Measurements from ENCODE around the gene EIPR1. TPM values are rescaled to one million over a fixed set of nuclear protein-coding genes. Genes with fewer than 3 reads are reported as not detected.

EIPR1 gene
- total and polyA plus RNA-seq, 2 of the 4 experiments (the other 2 are of a cell fraction): 46.5 to 67.4 TPM

GRCh38 chr2:3141696-3142095 lies 235.9 kb downstream of the EIPR1 start:
- ATAC-seq (ENCODE audit: low read depth): no peak

More at GRCh38 chr2:3141696-3142095, 235.9 kb downstream of the EIPR1 start:
- no peak overlapping the region for H2AK9ac ChIP-seq (replicated peaks; ENCODE audit: low read depth, low read length, poor library complexity)
- no peak overlapping the region for H3K4ac ChIP-seq (ENCODE audit: low read depth, low read length)
- TF ChIP-seq POLR2A (IDR thresholded peaks at IDR 0.05; ENCODE audit: low read depth, low read length): no peak
- no peak for TF ChIP-seq SMC3 (IDR thresholded peaks at IDR 0.05; ENCODE audit: low read depth, low read length)
- TF ChIP-seq MAZ (IDR thresholded peaks at IDR 0.05; ENCODE audit: borderline replicate concordance, low read depth, low read length): no peak
- TF ChIP-seq CTCF (conservative IDR thresholded peaks at IDR 0.05; ENCODE audit: low read depth, low read length): no peak
- no peak for TF ChIP-seq CHD1 (IDR thresholded peaks at IDR 0.05; ENCODE audit: low read depth, low read length)
- no peak for TF ChIP-seq ELK1 (IDR thresholded peaks at IDR 0.05; ENCODE audit: borderline replicate concordance, low read depth, low read length)
- no peak for TF ChIP-seq USF2 (IDR thresholded peaks at IDR 0.05; ENCODE audit: low read depth, low read length)
- TF ChIP-seq MAFK (IDR thresholded peaks at IDR 0.05; ENCODE audit: low read depth, low read length): no peak
- TF ChIP-seq RCOR1 (IDR thresholded peaks at IDR 0.05; ENCODE audit: insufficient replicate concordance, low read length): no peak
- TF ChIP-seq RAD21 (IDR thresholded peaks at IDR 0.05; ENCODE audit: low read length): no peak
- TF ChIP-seq FOS (IDR thresholded peaks at IDR 0.05; ENCODE audit: low read depth, low read length): no peak
- intact Hi-C loops (cut with micrococcal nuclease) (no loop called here), dilution Hi-C loops (cut with HindIII; ENCODE audit: low sequenced_read_pairs, unreplicated experiment) (no loop called here), in situ Hi-C loops (cut with MboI; ENCODE audit: low sequenced_read_pairs) (no loop called here)
- 50% methylated on average over 1 of the region's 6 CpGs; no CpG with 5 or more reads in 1 of the 2 experiments for WGBS, 2 experiments (ENCODE audit: extremely low coverage in 2 of 2, insufficient read length in 1 of 2)
- H3K9me3 ChIP-seq (ENCODE audit: control insufficient read depth, insufficient read depth, low read length): no peaks in the 10 kb centered on the region; the same call in 1 of the 2 replicates
- H2BK120ac ChIP-seq (ENCODE audit: low read depth, low read length): no peak overlapping the region
- no peak overlapping the region for H3K18ac ChIP-seq (ENCODE audit: low read depth, low read length)
- H4K8ac ChIP-seq (ENCODE audit: low read depth in 2 of 2, low read length in 2 of 2): no peak overlapping the region
- no peak overlapping the region for H2BK5ac ChIP-seq (ENCODE audit: low read depth, low read length, poor library complexity, severe bottlenecking)
- H2AFZ ChIP-seq (replicated peaks; ENCODE audit: low read length, poor library complexity): no peak overlapping the region
- H4K5ac ChIP-seq (ENCODE audit: low read depth, low read length): no peak overlapping the region
- no peak overlapping the region for H3K56ac ChIP-seq (ENCODE audit: extremely low read depth, insufficient read depth, low read length)
- H3K27ac ChIP-seq (ENCODE audit: insufficient read depth, low read length): no peak overlapping the region
- no peak overlapping the region for H2AK5ac ChIP-seq (ENCODE audit: low read depth, low read length)
- H3K9ac ChIP-seq (ENCODE audit: low read depth, low read length): no peak overlapping the region
- H3K9me1 ChIP-seq (ENCODE audit: insufficient read depth, low read length): no peaks in the 10 kb centered on the region
- no peak overlapping the region for H3K23ac ChIP-seq (ENCODE audit: low read depth, low read length)
- CTCF ChIA-PET: no interaction called here
- H3K4me1 ChIP-seq (ENCODE audit: control insufficient read depth, insufficient read depth, low read length): no peaks in the 10 kb centered on the region
- H3K4me3 ChIP-seq (ENCODE audit: insufficient read depth, low read depth, low read length): no peak overlapping the region
- H3K79me1 ChIP-seq (ENCODE audit: low read depth in 1 of 2, low read length in 2 of 2): no peaks in the 10 kb centered on the region
- H3K4me2 ChIP-seq (ENCODE audit: low read depth, low read length): no peak overlapping the region
- no peak overlapping the region for H3K14ac ChIP-seq (replicated peaks; ENCODE audit: low read depth, low read length)
- DNase-seq: no peak
- H2BK15ac ChIP-seq (ENCODE audit: low read depth, low read length): no peak overlapping the region
- no peaks in the 10 kb centered on the region for H4K20me1 ChIP-seq (ENCODE audit: insufficient read depth, low read length)
- no TSS peak for BruUV-seq (replicated peaks)
- H3K27me3 ChIP-seq (ENCODE audit: control insufficient read depth, insufficient read depth, low read length): no peaks in the 10 kb centered on the region
- H3K36me3 ChIP-seq (ENCODE audit: control insufficient read depth, insufficient read depth, low read length): no peaks in the 10 kb centered on the region
- no peak overlapping the region for H2BK20ac ChIP-seq (ENCODE audit: low read depth, low read length)
- no peak overlapping the region for H4K91ac ChIP-seq (ENCODE audit: insufficient read depth, low read depth, low read length)
- POLR2A ChIA-PET (ENCODE audit: unreplicated experiment): no interaction called here

Data from IMR-90 (cell line).